Measurements from ENCODE around the gene OXSM. TPM values are rescaled to one million over a fixed set of nuclear protein-coding genes. Genes with fewer than 3 reads are reported as not detected.
A peak's percentile ranks its signal among the peaks of the same experiment; 100 is the strongest.

Gene OXSM
- total RNA-seq, 1 donor from 2014 or later: 8.8 TPM

- peak overlapping the region; percentile 66 for H3K27ac Mint-ChIP-seq (ENCODE audit: unreplicated experiment)
- peak; percentile 28 for TF ChIP-seq CTCF (IDR thresholded peaks at IDR 0.05)
- peaks cover 39% of the 10 kb centered on the region for H3K4me1 Mint-ChIP-seq (ENCODE audit: low read depth)
- H3K4me3 Mint-ChIP-seq (ENCODE audit: unreplicated experiment): peak overlapping the region; percentile 77
- no peaks in the 10 kb centered on the region for H3K9me3 Mint-ChIP-seq (ENCODE audit: low read depth)
- H3K36me3 Mint-ChIP-seq (ENCODE audit: low read depth): no peaks in the 10 kb centered on the region
- no peaks in the 10 kb centered on the region for H3K27me3 Mint-ChIP-seq (ENCODE audit: low read depth)
- DNase-seq (ENCODE audit: low spot score): no peak
Measured at GRCh38 chr3:25783661-25784512, 6.0 kb upstream of the OXSM start.

- Mint-ChIP-seq H3K27ac (ENCODE audit: unreplicated experiment) (no peak overlapping the region), H3K4me3 (ENCODE audit: unreplicated experiment) (no peak overlapping the region), H3K4me1 (ENCODE audit: low read depth) (peaks cover 43% of the 10 kb centered on the region), H3K9me3 (ENCODE audit: low read depth) (no peaks in the 10 kb centered on the region), H3K36me3 (ENCODE audit: low read depth) (no peaks in the 10 kb centered on the region), H3K27me3 (ENCODE audit: low read depth) (no peaks in the 10 kb centered on the region)
- no peak for DNase-seq (ENCODE audit: low spot score)
- no peak for TF ChIP-seq CTCF (IDR thresholded peaks at IDR 0.05)
Measured at GRCh38 chr3:25784971-25785370, 4.9 kb upstream of the OXSM start.

GRCh38 chr3:25785826-25786225, 4.1 kb upstream of the OXSM start:
- no peak for TF ChIP-seq CTCF (IDR thresholded peaks at IDR 0.05)
- no peaks in the 10 kb centered on the region for H3K9me3 Mint-ChIP-seq (ENCODE audit: low read depth)
- H3K27ac Mint-ChIP-seq (ENCODE audit: unreplicated experiment): no peak overlapping the region
- peaks cover 45% of the 10 kb centered on the region for H3K4me1 Mint-ChIP-seq (ENCODE audit: low read depth)
- no peaks in the 10 kb centered on the region for H3K27me3 Mint-ChIP-seq (ENCODE audit: low read depth)
- no peaks in the 10 kb centered on the region for H3K36me3 Mint-ChIP-seq (ENCODE audit: low read depth)
- no peak overlapping the region for H3K4me3 Mint-ChIP-seq (ENCODE audit: unreplicated experiment)
- no peak for DNase-seq (ENCODE audit: low spot score)

- Mint-ChIP-seq H3K36me3 (ENCODE audit: low read depth) (no peaks in the 10 kb centered on the region), H3K27ac (ENCODE audit: unreplicated experiment) (no peak overlapping the region), H3K4me3 (ENCODE audit: unreplicated experiment) (no peak overlapping the region), H3K9me3 (ENCODE audit: low read depth) (no peaks in the 10 kb centered on the region), H3K27me3 (ENCODE audit: low read depth) (no peaks in the 10 kb centered on the region), H3K4me1 (ENCODE audit: low read depth) (peaks cover 41% of the 10 kb centered on the region)
- TF ChIP-seq CTCF (IDR thresholded peaks at IDR 0.05): no peak
- no peak for DNase-seq (ENCODE audit: low spot score)
Measured at GRCh38 chr3:25787689-25788088, 2.2 kb upstream of the OXSM start.

GRCh38 chr3:25789209-25789595, 688 bp upstream of the OXSM start:
- Mint-ChIP-seq H3K9me3 (ENCODE audit: low read depth) (no peaks in the 10 kb centered on the region), H3K27me3 (ENCODE audit: low read depth) (no peaks in the 10 kb centered on the region)

More at GRCh38 chr3:25789209-25789595, 688 bp upstream of the OXSM start:
- peak overlapping the region; percentile 88 for H3K4me3 Mint-ChIP-seq (ENCODE audit: unreplicated experiment)
- H3K36me3 Mint-ChIP-seq (ENCODE audit: low read depth): peaks cover 2% of the 10 kb centered on the region
- H3K4me1 Mint-ChIP-seq (ENCODE audit: low read depth): peaks cover 35% of the 10 kb centered on the region
- peak overlapping the region; percentile 96 for H3K27ac Mint-ChIP-seq (ENCODE audit: unreplicated experiment)
- TF ChIP-seq CTCF (IDR thresholded peaks at IDR 0.05): no peak
- DNase-seq (ENCODE audit: low spot score): no peak
